Small intestine (tissue), 7 donors: ENCODE data around the gene OAF. TPM values are rescaled to one million over a fixed set of nuclear protein-coding genes. Genes with fewer than 3 reads are reported as not detected.
A peak's percentile ranks its signal among the peaks of the same experiment; 100 is the strongest.

Experiments used
- DNase-seq, 2 donors: peaks; one replicate each; pipeline versions ENCODE4 v3.0.0 to v3.0.0-alpha.2; 2013
- FAIRE-seq: peaks from 2 replicates; lab custom pipeline; 2012; peaks lifted over from hg19 to GRCh38; lab: Jason Lieb, UNC
- H3K27ac ChIP-seq, 3 donors: one replicate each; pipeline ENCODE4 v1.5.1; 2013; ENCODE audit warnings: low read length in 2 of 3, mild to moderate bottlenecking in 2 of 3, control low read depth in 1 of 3, inconsistent platforms in 1 of 3, low read depth in 1 of 3, moderate library complexity in 1 of 3
- H3K27me3 ChIP-seq, 3 donors: one replicate each; pipeline ENCODE4 v1.6.1; 2013; ENCODE audit warnings: low read length in 3 of 3, inconsistent platforms in 1 of 3; ENCODE audit not compliant: control insufficient read depth in 3 of 3, insufficient read depth in 3 of 3
- H3K36me3 ChIP-seq, 3 donors: one replicate each; pipeline ENCODE4 v1.6.1; 2013; ENCODE audit warnings: low read length in 3 of 3, inconsistent platforms in 1 of 3, low read depth in 1 of 3, mild to moderate bottlenecking in 1 of 3, moderate library complexity in 1 of 3; ENCODE audit not compliant: control insufficient read depth in 3 of 3, insufficient read depth in 2 of 3
- H3K4me1 ChIP-seq, 3 donors: one replicate each; pipeline ENCODE4 v1.6.1; 2013; ENCODE audit warnings: low read length in 2 of 3, inconsistent platforms in 1 of 3, low read depth in 1 of 3, mild to moderate bottlenecking in 1 of 3, moderate library complexity in 1 of 3; ENCODE audit not compliant: control insufficient read depth in 3 of 3, insufficient read depth in 2 of 3
- H3K4me3 ChIP-seq, 3 donors: one replicate each; pipeline ENCODE4 v1.5.1; 2013; ENCODE audit warnings: low read length in 3 of 3, control low read depth in 1 of 3, inconsistent platforms in 1 of 3, low read depth in 1 of 3, mild to moderate bottlenecking in 1 of 3, moderate library complexity in 1 of 3
- H3K9me3 ChIP-seq, 2 donors: one replicate each; pipeline ENCODE4 v1.6.1; 2013; ENCODE audit warnings: low read depth in 1 of 2, low read length in 1 of 2; ENCODE audit not compliant: control insufficient read depth in 2 of 2, insufficient read depth in 1 of 2
- WGBS, 3 donors: extraction: QIAGEN DNeasy Blood & Tissue Kit; methylation state at CpG; one replicate each; pipeline ENCODE4 v1.1.7; 2013; 5-methylcytosine and 5-hydroxymethylcytosine counted together
- polyA plus RNA-seq, 4 donors: library from polyadenylated mRNA; stranded (reverse) in 3 of 4; unstranded in 1 of 4; fragments of 200-250 nt in 3 of 4; fragments of 120-200 nt in 1 of 4; gene quantifications; one replicate each; pipeline versions ENCODE4 v1.2.1 to v1.2.3, GENCODE V29; 2013
- donor health status: healthy with polysubstance abuse.
- donor health status: control.
- donor health status: control.
- donor health status: Bipolar disorder and iron deficiency.
- donor health status: healthy.

OAF gene
- polyA plus RNA-seq, 4 donors, result 33.0 to 208 (median 65.1) TPM

GRCh38 chr11:120180551-120181232 is 30.1 kb upstream of the OAF start:
- H3K27ac ChIP-seq, result peak overlapping the region in 1 of 3 donors; percentile 24
- no peaks in the 10 kb centered on the region for H3K27me3 ChIP-seq
- DNase-seq (no peak), FAIRE-seq (no peak)
- peaks cover 0 to 47% (median 7%) of the 10 kb centered on the region in 3 donors for H3K4me1 ChIP-seq
- 60 to 75% (median 73%) methylated on average over 11 of the region's 11 CpGs for WGBS, 3 donors
- H3K36me3 ChIP-seq, result peaks cover 0 to 29% (median 0%) of the 10 kb centered on the region in 3 donors
- no peaks in the 10 kb centered on the region for H3K9me3 ChIP-seq
- H3K4me3 ChIP-seq, result no peak overlapping the region

GRCh38 chr11:120181376-120181975 is 29.4 kb upstream of the OAF start:
- peaks cover 0 to 55% (median 12%) of the 10 kb centered on the region in 3 donors for H3K4me1 ChIP-seq
- no peak for DNase-seq

GRCh38 chr11:120182372-120182771 is 28.5 kb upstream of the OAF start:
- Histone ChIP-seq H3K4me1 (peaks cover under 1 to 64% (median 14%) of the 10 kb centered on the region in 3 donors), H3K27me3 (no peaks in the 10 kb centered on the region), H3K4me3 (no peak overlapping the region), H3K9me3 (no peaks in the 10 kb centered on the region), H3K27ac (peak overlapping the region; percentile 5 to 96 (median 84)), H3K36me3 (peaks cover 0 to 29% (median 0%) of the 10 kb centered on the region in 3 donors)
- 38 to 47% (median 47%) methylated on average over 7 of the region's 7 CpGs for WGBS, 3 donors
- FAIRE-seq (no peak), DNase-seq (no peak)

More at GRCh38 chr11:120181376-120181975, 29.4 kb upstream of the OAF start:
- no peaks in the 10 kb centered on the region for H3K27me3 ChIP-seq
- peaks cover 0 to 29% (median 0%) of the 10 kb centered on the region in 3 donors for H3K36me3 ChIP-seq
- no peaks in the 10 kb centered on the region for H3K9me3 ChIP-seq
- no peak overlapping the region for H3K4me3 ChIP-seq
- peak overlapping the region in 1 of 3 donors; percentile 2 for H3K27ac ChIP-seq
- 82 to 87% (median 85%) methylated on average over 10 of the region's 10 CpGs for WGBS, 3 donors
- FAIRE-seq, result no peak

GRCh38 chr11:120182790-120183491 is 27.9 kb upstream of the OAF start:
- 32 to 61% (median 41%) methylated on average over 5 of the region's 5 CpGs for WGBS, 3 donors
- FAIRE-seq, result no peak

GRCh38 chr11:120183701-120184141 is 27.1 kb upstream of the OAF start:
- peak overlapping the region in 2 of 3 donors; percentile 21 to 42 for H3K4me3 ChIP-seq
- H3K27me3 ChIP-seq, result no peaks in the 10 kb centered on the region
- H3K4me1 ChIP-seq, result peaks cover 8 to 77% (median 21%) of the 10 kb centered on the region in 3 donors
- 48 to 68% (median 51%) methylated on average over 7 of the region's 7 CpGs for WGBS, 3 donors
- FAIRE-seq (no peak), DNase-seq (no peak)
- no peaks in the 10 kb centered on the region for H3K9me3 ChIP-seq
- H3K27ac ChIP-seq, result peak overlapping the region; percentile 84 to 96 (median 92)
- H3K36me3 ChIP-seq, result peaks cover 0 to 27% (median 0%) of the 10 kb centered on the region in 3 donors

More at GRCh38 chr11:120182790-120183491, 27.9 kb upstream of the OAF start:
- Histone ChIP-seq H3K4me1 (peaks cover 3 to 69% (median 19%) of the 10 kb centered on the region in 3 donors), H3K36me3 (peaks cover 0 to 29% (median 0%) of the 10 kb centered on the region in 3 donors), H3K9me3 (no peaks in the 10 kb centered on the region), H3K4me3 (no peak overlapping the region), H3K27me3 (no peaks in the 10 kb centered on the region), H3K27ac (peak overlapping the region; percentile 84 to 96 (median 92))
- peak; percentile 80 to 92 for DNase-seq

GRCh38 chr11:120184371-120184945 is 26.4 kb upstream of the OAF start:
- FAIRE-seq (no peak), DNase-seq (peak; percentile 54 to 55)
- H3K4me3 ChIP-seq, result peak overlapping the region in 2 of 3 donors; percentile 21 to 42
- 17 to 32% (median 28%) methylated on average over 11 of the region's 11 CpGs for WGBS, 3 donors
- peaks cover 8 to 84% (median 21%) of the 10 kb centered on the region in 3 donors for H3K4me1 ChIP-seq
- H3K27ac ChIP-seq, result peak overlapping the region; percentile 84 to 96 (median 92)
- no peaks in the 10 kb centered on the region for H3K9me3 ChIP-seq
- H3K36me3 ChIP-seq, result peaks cover 0 to 22% (median 0%) of the 10 kb centered on the region in 3 donors
- no peaks in the 10 kb centered on the region for H3K27me3 ChIP-seq

- H3K4me3 ChIP-seq, result peak overlapping the region in 2 of 3 donors; percentile 21 to 39
- FAIRE-seq, result no peak
These were observed 25.7 kb upstream of the OAF start for GRCh38 chr11:120184946-120185705.

More at GRCh38 chr11:120184946-120185705, 25.7 kb upstream of the OAF start:
- peak; percentile 93 to 96 for DNase-seq
- peak overlapping the region; percentile 84 to 96 (median 92) for H3K27ac ChIP-seq
- H3K4me1 ChIP-seq, result peaks cover 12 to 91% (median 21%) of the 10 kb centered on the region in 3 donors
- 7 to 27% (median 26%) methylated on average over 7 of the region's 7 CpGs for WGBS, 3 donors
- H3K9me3 ChIP-seq, result no peaks in the 10 kb centered on the region
- no peaks in the 10 kb centered on the region for H3K27me3 ChIP-seq
- H3K36me3 ChIP-seq, result peaks cover 0 to 19% (median 0%) of the 10 kb centered on the region in 3 donors
